GM21717 (cell line): ENCODE measurements around the gene FAM156B.
A peak's percentile ranks its signal among the peaks of the same experiment; 100 is the strongest.
"Not testable (repeated sequence)": the region's sequence is repeated elsewhere in the genome, so short reads cannot be mapped to it uniquely, and the experiment has no call there.

Experiments used
- ATAC-seq: cut with Tn5 transposase; IDR thresholded peaks from one replicate; pipeline ENCODE4 v1.9.1; 2021; ENCODE audit warnings: mild to moderate bottlenecking, moderate library complexity; ENCODE audit not compliant: unreplicated experiment

Gene FAM156B, protein sequence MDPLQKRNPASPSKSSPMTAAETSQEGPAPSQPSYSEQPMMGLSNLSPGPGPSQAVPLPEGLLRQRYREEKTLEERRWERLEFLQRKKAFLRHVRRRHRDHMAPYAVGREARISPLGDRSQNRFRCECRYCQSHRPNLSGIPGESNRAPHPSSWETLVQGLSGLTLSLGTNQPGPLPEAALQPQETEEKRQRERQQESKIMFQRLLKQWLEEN

DNA sequence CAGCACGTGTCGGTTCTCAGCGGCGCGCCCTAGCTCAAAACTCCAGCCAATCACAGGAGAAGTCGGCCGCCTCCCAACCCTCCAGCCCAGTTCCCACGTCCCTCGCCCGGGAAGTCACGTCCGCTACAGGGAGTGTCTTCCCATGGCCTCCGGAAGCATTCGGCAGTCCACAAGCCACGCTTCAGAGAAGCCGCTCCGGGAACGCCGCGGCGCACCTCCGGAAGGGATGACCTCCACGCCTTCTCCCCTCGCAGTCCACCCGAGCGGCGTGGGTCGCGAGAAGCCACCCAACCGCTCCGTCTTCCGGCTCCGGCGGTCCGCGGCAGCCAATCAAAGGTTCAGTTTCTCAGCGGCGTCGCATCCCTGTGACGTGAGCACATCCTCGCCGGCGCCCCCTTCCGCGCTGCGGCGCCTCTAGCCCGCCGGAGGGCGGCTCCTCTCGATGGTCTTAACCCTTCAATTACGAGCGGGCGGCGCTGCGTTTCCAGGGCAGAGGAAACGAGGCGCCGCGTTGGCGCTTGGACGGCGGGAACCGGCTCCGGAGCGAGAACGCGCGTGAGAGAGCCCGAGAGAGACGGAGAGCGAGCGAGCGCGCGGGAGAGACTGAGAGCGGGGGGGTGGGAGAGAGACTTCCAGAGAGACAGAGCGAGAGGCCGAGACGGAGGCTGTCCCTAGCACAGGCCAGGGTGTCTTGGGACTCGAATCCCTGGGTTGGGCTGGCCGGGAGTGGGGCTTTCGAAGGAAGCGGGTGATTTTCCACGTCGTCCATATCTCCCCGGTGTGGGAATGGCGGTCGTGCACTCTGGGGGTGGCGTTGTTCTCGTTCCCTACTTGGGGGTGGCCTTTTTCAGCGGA lies at the start of gene FAM156B:
Gene FAM156B (plus strand): TSS at position 476 of the 855 bp plus-strand sequence. CDS start 9,896 bp downstream, outside the sequence.
- ATAC-seq = peak; percentile 71

- no peak for ATAC-seq
Measured at GRCh38 chrX:52852110-52852860, 44.8 kb upstream of the FAM156B start.

- ATAC-seq = not testable (repeated sequence)
Measured at GRCh38 chrX:52856991-52857525, 40.1 kb upstream of the FAM156B start.

DNA sequence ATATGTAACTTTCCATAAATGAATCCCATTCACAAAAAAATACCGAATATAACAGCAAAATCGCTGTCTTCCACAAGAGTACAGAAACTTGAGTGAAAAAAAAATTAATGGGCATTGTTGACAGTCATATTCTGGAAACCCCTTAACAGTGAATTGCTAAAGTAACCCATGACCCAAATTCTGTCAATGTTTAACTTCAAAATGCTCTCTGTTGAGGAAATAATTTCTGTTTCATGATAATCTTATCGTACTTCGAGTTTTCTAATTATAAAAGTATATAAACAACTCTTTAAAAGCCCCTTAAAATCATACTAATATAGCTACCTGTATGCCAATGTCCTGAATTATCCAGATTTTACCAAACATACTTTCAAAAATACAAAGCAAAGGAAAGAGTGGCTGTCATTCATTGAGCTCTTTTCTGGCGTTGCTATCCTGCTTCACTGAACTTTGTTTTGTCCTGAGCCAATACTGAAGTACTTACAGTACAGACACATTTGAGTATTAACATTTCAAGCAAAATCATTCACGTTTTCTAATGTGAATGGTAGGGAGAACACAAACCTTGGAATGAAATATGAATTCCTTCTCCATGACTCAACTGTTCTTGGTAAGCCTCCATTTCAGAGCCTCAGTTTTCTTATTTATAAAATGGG lies 31.7 kb upstream of the FAM156B start:
- no peak for ATAC-seq

- ATAC-seq = no peak
Measured at GRCh38 chrX:52867610-52868348, 29.4 kb upstream of the FAM156B start, which contains the start of gene XAGE3. XAGE3 (minus strand) TSS chrX:52868083; CDS start chrX:52867133, 950 bp downstream.

GRCh38 chrX:52870046-52870445 lies 27.1 kb upstream of the FAM156B start:
- ATAC-seq = no peak

- not testable (repeated sequence) for ATAC-seq
Measured at GRCh38 chrX:52873825-52874224, 23.3 kb upstream of the FAM156B start.

DNA sequence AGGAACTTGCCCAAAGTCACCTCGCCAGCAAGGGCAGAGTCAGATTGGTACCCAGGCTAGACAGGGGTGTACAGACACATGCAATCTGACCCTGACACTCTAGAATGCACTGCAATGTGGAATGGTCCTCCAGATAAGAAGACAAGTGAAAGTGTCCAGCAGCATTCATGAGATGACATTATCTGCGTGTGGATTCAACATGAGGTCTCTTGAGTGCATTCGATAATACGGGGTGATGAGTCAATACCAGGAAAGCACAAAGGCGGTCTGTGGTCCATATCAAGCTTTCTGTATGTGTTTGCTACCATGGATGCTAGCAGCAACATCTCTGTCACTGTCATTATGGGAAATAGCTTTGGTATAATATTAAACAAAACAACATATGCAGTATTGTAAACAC lies 22.5 kb upstream of the FAM156B start:
- no peak for ATAC-seq

DNA sequence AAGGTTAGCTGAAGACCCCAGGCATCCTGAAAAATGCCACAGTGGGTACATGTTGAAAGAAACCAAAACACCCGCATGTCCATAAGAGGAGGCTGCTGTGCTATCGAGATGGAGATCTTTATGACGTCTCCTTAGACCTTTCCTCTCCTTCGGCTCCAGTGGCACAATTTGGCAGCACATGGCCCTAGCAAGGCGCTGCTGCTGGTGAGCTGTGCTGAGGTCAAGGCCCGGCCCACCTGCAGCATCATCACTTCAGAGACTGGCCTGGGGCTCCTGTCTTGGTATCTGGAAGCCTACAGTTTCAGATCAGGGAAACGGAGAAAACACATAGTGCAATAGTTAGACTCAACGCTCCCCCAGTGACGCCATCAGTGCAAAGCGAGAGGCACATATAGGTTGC lies 21.7 kb upstream of the FAM156B start:
- not testable (repeated sequence) for ATAC-seq

DNA sequence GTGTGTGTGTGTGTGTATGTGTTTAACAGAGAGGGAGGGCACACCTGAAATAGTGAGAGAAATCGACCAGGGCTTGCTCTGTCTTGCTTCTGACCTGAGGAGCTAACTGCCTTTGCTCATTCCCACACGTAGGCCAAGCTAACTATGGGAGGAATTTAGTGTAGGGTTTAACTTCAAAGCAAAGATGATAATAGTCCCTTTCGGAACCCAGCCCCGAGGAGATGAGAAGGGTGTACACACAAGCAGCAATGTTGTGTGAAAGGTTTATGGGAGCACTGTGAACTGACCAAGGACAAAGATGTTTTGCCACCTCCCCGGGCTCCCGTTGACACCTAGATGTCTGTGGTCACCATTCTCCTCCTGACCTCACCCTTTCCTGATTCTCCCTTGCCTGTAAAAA lies 20.7 kb upstream of the FAM156B start:
- not testable (repeated sequence) for ATAC-seq

DNA sequence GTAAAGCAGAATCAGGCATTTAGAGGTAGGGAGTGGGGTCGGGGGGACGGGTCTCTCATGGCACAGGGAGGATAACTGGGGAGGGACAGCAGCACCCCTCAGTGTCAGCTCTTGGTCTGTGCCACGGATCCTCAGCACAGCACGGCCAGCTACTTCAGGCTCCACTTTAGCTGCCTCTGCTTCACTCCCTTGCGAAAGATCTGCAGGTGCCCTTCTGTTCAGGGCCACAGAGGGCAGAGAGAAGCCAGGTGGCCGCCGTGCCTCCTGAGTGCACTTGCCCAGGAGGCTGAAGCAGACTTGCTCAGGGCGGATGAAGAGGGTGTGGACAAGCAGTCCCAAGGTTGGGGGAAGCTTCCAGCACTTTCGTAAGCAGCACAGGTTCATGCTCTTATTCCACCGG lies 9.7 kb upstream of the FAM156B start:
- ATAC-seq = not testable (repeated sequence)

DNA sequence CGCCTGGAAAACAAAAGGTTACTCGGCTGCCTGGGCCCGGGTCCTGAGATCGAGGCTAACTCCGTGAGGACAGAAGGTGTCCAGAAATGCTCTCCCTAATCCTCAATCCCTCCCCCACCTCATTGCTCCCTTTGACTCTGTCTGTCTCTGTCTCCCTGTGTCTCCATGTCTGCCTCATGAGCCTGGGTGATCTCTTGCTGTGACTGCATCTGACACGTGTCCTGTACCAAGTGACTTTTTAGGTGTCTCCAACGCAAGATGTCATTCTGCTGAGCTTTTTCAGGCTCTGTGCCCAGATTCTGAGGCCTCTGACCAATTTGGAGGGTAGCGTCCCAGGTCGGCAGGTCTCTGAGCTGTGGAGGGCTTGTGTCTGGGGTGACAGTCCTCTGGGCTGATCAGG lies 9.0 kb upstream of the FAM156B start:
- ATAC-seq = not testable (repeated sequence)

GRCh38 chrX:52896438-52896837 lies 692 bp upstream of the FAM156B start:
- peak; percentile 28 for ATAC-seq

GRCh38 chrX:52905531-52905930 lies 8.4 kb downstream of the FAM156B start:
- not testable (repeated sequence) for ATAC-seq

GRCh38 chrX:52906072-52906471 lies 8.9 kb downstream of the FAM156B start:
- not testable (repeated sequence) for ATAC-seq

DNA sequence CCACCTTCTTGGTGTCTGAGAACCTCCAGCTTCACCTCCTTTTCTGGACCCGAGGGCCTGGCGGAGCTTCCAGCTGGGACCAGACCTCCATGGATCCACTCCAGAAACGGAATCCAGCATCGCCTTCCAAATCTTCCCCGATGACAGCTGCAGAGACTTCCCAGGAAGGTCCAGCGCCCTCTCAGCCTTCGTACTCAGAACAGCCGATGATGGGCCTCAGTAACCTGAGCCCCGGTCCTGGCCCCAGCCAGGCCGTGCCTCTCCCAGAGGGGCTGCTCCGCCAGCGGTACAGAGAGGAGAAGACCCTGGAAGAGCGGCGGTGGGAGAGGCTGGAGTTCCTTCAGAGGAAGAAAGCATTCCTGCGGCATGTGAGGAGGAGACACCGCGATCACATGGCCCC lies 10.0 kb downstream of the FAM156B start:
- not testable (repeated sequence) for ATAC-seq

GRCh38 chrX:52907900-52908299 lies 10.8 kb downstream of the FAM156B start:
- ATAC-seq = not testable (repeated sequence)

DNA sequence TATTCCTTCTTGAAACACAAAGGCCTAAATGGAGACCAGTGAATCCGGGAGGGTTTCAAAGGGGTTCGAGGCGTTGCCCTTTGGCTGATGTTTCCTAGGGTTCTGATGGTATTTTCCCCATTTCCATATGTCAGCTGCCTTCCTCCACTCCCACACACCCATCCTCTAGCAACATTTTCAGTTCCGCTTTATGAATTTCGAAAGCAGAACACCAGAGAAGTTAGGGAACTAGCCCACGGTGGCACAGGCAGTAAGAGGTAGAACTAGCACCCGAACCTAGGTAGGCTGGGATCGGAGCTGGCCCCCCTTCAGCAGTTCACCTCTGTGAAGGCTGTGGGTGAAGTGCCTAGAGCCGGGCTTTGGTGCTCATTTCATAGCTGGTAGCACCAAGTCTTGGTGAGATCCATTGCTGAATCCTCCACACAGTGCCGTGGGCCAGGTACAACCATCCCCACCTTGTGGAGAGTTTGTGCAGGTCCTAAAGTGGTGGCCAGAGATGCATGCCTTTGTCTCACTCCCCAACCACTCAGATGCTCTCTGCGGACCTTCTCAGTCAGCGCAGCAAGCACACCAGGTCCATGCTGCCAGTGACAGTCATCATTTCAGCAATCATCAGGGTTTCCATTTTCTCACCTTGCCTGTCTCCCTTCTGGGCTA lies 12.3 kb downstream of the FAM156B start:
- ATAC-seq = not testable (repeated sequence)

DNA sequence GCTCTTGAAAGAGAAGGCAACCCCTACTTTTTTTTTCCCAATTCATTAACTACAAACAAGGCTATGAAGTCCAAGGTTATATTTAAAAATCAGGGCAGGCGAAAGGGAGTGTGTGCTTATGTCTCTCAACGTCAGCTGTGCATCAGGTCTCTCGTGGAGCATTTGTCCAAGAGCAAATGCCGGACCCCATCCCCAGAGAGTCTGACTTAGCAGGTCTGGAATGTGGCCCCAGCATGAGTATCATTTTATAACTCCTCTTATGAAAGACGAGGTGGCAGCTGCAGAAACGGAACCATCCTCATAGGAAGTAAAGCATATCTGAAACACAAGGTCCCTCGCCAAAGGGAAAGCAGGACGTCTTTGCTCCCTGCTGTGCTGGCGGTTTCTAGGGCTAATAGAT lies 16.6 kb downstream of the FAM156B start:
- ATAC-seq = not testable (repeated sequence)
